VCaP (cell line): ENCODE results near the gene OR2AG2.

Experiments used
- H3K27ac ChIP-seq: fragments of 450-650 bp; 2 replicates; pipeline ENCODE4 v1.5.1; 2017
- TF ChIP-seq, protein P1 (sequence below): fragments of 450-650 bp; conservative IDR thresholded peaks from 2 replicates; pipeline ENCODE4 v1.5.1; 2017; ENCODE audit warnings: mild to moderate bottlenecking, moderate library complexity

OR2AG2 gene

GRCh38 chr11:6755303-6755952, 16.3 kb downstream of the OR2AG2 start:
- TF ChIP-seq, protein P1, sequence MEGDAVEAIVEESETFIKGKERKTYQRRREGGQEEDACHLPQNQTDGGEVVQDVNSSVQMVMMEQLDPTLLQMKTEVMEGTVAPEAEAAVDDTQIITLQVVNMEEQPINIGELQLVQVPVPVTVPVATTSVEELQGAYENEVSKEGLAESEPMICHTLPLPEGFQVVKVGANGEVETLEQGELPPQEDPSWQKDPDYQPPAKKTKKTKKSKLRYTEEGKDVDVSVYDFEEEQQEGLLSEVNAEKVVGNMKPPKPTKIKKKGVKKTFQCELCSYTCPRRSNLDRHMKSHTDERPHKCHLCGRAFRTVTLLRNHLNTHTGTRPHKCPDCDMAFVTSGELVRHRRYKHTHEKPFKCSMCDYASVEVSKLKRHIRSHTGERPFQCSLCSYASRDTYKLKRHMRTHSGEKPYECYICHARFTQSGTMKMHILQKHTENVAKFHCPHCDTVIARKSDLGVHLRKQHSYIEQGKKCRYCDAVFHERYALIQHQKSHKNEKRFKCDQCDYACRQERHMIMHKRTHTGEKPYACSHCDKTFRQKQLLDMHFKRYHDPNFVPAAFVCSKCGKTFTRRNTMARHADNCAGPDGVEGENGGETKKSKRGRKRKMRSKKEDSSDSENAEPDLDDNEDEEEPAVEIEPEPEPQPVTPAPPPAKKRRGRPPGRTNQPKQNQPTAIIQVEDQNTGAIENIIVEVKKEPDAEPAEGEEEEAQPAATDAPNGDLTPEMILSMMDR = peak; percentile 91
- no peak overlapping the region for H3K27ac ChIP-seq

DNA sequence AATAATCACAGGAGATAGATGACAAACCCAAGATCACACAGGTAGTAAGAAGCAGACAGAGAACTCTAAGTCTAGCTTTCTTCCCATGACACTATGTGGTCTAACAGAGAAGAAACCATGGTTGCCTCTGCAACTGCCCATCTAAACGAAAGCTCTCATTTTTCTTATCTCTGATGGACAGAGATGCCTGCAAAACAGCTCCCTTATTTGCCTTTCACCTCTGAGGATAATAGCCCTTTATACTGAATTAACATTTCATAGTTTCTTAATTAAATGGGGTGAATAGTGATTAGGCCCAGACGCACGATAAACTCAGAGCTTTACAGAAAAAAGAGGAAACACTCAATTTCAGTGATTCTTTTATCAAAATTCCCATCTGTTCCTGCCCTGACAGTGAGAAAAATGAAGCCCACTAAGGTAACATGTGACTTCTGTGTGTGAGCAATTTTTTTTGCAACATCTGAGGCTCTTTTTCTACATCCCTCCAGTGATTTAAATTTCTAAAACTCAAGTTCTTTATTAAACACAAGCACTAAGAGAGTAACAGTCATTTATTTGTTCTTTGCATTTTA, 24.6 kb downstream of the OR2AG2 start:
- TF ChIP-seq, protein P1 = no peak

GRCh38 chr11:6746626-6747025, 25.1 kb downstream of the OR2AG2 start:
- TF ChIP-seq, protein P1 = no peak
- H3K27ac ChIP-seq = no peak overlapping the region

More for the DNA sequence above, 24.6 kb downstream of the OR2AG2 start:
- H3K27ac ChIP-seq = no peak overlapping the region

- H3K27ac ChIP-seq = no peak overlapping the region
- TF ChIP-seq, protein P1 = no peak
These were observed 25.6 kb downstream of the OR2AG2 start for GRCh38 chr11:6746086-6746618.

DNA sequence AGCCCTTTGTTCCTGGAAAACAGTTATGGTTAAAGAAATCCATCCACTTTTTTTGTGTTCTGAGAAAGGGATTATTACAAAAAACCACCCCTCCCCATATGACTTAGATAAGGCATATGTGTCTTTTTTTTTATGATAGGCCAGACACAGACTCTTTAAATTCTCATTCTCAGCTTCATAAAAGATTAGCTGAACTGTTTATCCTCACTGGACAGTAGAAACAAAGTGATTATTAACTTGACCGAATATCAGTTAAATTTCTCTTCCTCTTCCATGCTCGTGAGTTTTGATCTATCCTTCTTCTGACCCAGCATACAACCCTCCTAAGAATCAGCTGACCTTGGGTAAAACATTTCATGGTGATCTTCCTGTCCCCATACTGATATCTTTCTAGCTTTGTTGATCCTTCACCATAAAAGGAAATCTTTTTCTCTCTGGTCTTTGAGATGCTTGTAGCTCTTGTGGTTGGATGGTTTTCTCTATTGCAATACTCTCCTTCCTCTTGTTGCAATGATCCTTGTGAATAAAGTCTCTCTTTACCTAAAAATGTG, 26.2 kb downstream of the OR2AG2 start:
- no peak overlapping the region for H3K27ac ChIP-seq
- TF ChIP-seq, protein P1 = no peak

DNA sequence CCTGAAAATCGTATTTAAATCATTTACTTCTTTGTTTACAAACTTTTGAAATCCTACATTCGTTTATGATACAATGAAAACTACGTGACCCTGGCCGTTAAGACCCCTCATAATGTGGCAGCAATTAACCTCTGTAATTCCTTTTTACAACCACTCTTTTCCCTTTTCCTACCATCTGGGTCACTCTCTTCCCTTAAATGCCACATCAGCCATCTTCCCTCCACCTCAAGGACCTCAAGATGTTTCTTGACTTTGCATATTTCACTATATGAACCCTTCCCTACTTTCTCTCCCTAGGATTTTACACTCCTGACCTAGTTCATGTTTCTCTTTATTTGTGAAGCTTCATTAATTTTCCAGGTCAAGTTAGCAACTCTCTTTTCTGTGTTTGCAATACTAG, 26.8 kb downstream of the OR2AG2 start:
- no peak overlapping the region for H3K27ac ChIP-seq

DNA sequence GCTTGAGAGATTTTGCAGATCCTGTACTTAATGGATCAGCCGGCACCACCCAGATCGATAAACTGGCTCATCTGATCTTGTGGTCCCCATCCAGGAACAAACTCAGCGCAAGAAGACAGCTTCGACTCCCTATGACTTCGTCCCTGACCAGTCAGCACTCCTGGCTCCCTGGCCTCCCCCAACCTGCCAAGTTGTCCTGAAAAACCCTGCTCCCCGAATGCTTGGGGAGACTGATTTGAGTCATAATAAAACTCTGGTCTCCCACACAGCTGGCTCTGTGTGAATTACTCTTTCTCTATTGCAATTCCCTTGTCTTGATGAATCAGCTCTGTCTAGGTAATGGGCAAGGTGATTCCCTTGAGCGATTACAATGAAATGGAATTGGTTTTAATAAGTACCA, 29.5 kb downstream of the OR2AG2 start:
- no peak overlapping the region for H3K27ac ChIP-seq
- TF ChIP-seq, protein P1 = no peak

More for the DNA sequence above, 26.8 kb downstream of the OR2AG2 start:
- TF ChIP-seq, protein P1 = no peak
